Endothelial cell of umbilical vein (primary cell): ENCODE measurements around the gene NFKBIA. TPM values are rescaled to one million over a fixed set of nuclear protein-coding genes. Genes with fewer than 3 reads are reported as not detected.

Source experiments
- BruUV-seq: library from RNA; stranded (reverse); fragments of 400-500 nt; replicated peaks from 2 replicates; lab custom pipeline; 2021; lab: Mats Ljungman, UMichigan
- CTCF ChIA-PET: fragments of 300-600, 350-600 bp; sonication (Branson Sonifier 250); formaldehyde crosslinking; loops from one replicate; lab custom pipeline; 2021; ENCODE audit warnings: antibody characterized with exemption, inconsistent platforms; lab: Charles Lee
- POLR2A ChIA-PET: fragments of 300-600, 350-600 bp; sonication (Branson Sonifier 250); formaldehyde crosslinking; loops from one replicate; lab custom pipeline; 2021; ENCODE audit warnings: antibody characterized with exemption, inconsistent platforms; lab: Charles Lee
- DNase-seq: peaks from one replicate; pipeline ENCODE4 v3.0.0-alpha.2; 2011; ENCODE audit warnings: low read depth, low spot score
- FAIRE-seq: peaks from 2 replicates; lab custom pipeline; 2011; peaks lifted over from hg19 to GRCh38; lab: Jason Lieb, UNC
- H2AFZ ChIP-seq: 2 replicates; pipeline ENCODE4 v1.6.0; 2012; ENCODE audit warnings: low read depth, low read length, control low read depth, inconsistent platforms
- H3K27ac ChIP-seq: 2 replicates; pipeline ENCODE4 v1.5.1; 2011; ENCODE audit warnings: low read depth, mild to moderate bottlenecking, control low read depth, low read length, moderate library complexity; ENCODE audit not compliant: insufficient read depth
- H3K27me3 ChIP-seq, 2 experiments: 2 replicates each; pipeline versions ENCODE4 v1.6.0 to v1.6.1; 2011; ENCODE audit warnings: low read length in 2 of 2, mixed read lengths in 1 of 2; ENCODE audit not compliant: control insufficient read depth in 2 of 2, insufficient read depth in 2 of 2
- H3K36me3 ChIP-seq, 2 experiments: 2 replicates in 1 of 2; 3 replicates in 1 of 2; pipeline ENCODE4 v1.5.1; 2011; ENCODE audit warnings: low read length in 2 of 2, mild to moderate bottlenecking in 1 of 2, moderate library complexity in 1 of 2; ENCODE audit not compliant: control insufficient read depth in 2 of 2, insufficient read depth in 2 of 2; ENCODE audit errors: extremely low read depth in 1 of 2
- H3K4me1 ChIP-seq: 3 replicates; pipeline ENCODE4 v1.5.1; 2011; ENCODE audit warnings: mild to moderate bottlenecking, low read length; ENCODE audit not compliant: control insufficient read depth, insufficient read depth; ENCODE audit errors: extremely low read depth
- H3K4me2 ChIP-seq: 2 replicates; pipeline ENCODE4 v1.6.1; 2011; ENCODE audit warnings: low read length, control low read depth, mixed read lengths; ENCODE audit not compliant: insufficient read depth
- H3K4me3 ChIP-seq, 3 experiments: fragments of 200-600 bp in 1 of 3; sonication (generic), shearing (Covaris generic) in 1 of 3; replicated peaks in 1 of 3; 2 replicates each; pipeline ENCODE4 v1.5.1; 2011 to 2016; ENCODE audit warnings: control low read depth in 3 of 3, low read length in 3 of 3, mild to moderate bottlenecking in 2 of 3, inconsistent platforms in 1 of 3, low read depth in 1 of 3, moderate library complexity in 1 of 3; ENCODE audit not compliant: insufficient read depth in 1 of 3
- H3K79me2 ChIP-seq: 2 replicates; pipeline ENCODE4 v1.6.0; 2012; ENCODE audit warnings: low read length, inconsistent platforms; ENCODE audit not compliant: control insufficient read depth, insufficient read depth
- H3K9ac ChIP-seq: replicated peaks from 2 replicates; pipeline ENCODE3; 2011; ENCODE audit warnings: low read length, control low read depth; ENCODE audit not compliant: insufficient read depth; ENCODE audit errors: extremely low read depth
- H3K9me1 ChIP-seq: replicated peaks from 3 replicates; pipeline ENCODE4 v1.6.0; 2011; ENCODE audit warnings: mild to moderate bottlenecking, low read length; ENCODE audit not compliant: control insufficient read depth, insufficient read depth; ENCODE audit errors: extremely low read depth
- H3K9me3 ChIP-seq: replicated peaks from 2 replicates; pipeline ENCODE4 v1.5.1; 2012; ENCODE audit warnings: low read length, inconsistent platforms; ENCODE audit not compliant: control insufficient read depth, insufficient read depth
- H4K20me1 ChIP-seq: replicated peaks from 2 replicates; pipeline ENCODE3; 2011; ENCODE audit warnings: mild to moderate bottlenecking, low read length; ENCODE audit not compliant: control insufficient read depth, insufficient read depth; ENCODE audit errors: extremely low read depth
- FOS ChIP-seq: IDR thresholded peaks from 2 replicates; pipeline ENCODE4 v1.6.1; 2011; ENCODE audit warnings: mild to moderate bottlenecking, low read length, moderate library complexity, borderline replicate concordance; ENCODE audit not compliant: insufficient read depth
- GATA2 ChIP-seq: IDR thresholded peaks from 2 replicates; pipeline ENCODE4 v1.7.0; 2011; ENCODE audit warnings: low read depth, mild to moderate bottlenecking, moderate library complexity, mixed read lengths, low read length; ENCODE audit not compliant: insufficient read length, insufficient read depth
- JUN ChIP-seq: IDR thresholded peaks from 2 replicates; pipeline ENCODE4 v1.6.1; 2011; ENCODE audit warnings: borderline replicate concordance, low read depth; ENCODE audit not compliant: insufficient read length, insufficient read depth
- MAX ChIP-seq: IDR thresholded peaks from 2 replicates; pipeline ENCODE4 v1.6.1; 2011; ENCODE audit not compliant: insufficient read depth, insufficient read length
- POLR2AphosphoS5 ChIP-seq: IDR thresholded peaks from 2 replicates; pipeline ENCODE4 v1.6.1; 2012; ENCODE audit warnings: low read depth, mild to moderate bottlenecking, control low read depth, low read length, moderate library complexity; ENCODE audit not compliant: insufficient read depth
- dilution Hi-C: fragments of 300-500 bp; cut with MboI; formaldehyde crosslinking; loops from one replicate; pipeline ENCODE4 v1.15.0; 2019; ENCODE audit warnings: low sequenced_read_pairs; ENCODE audit not compliant: extremely low pct_ligation_motif_present
- intact Hi-C: fragments of 100-400 bp; cut with micrococcal nuclease; formaldehyde crosslinking; loops from one replicate; pipeline ENCODE4 v1.10.0; 2022
- polyA plus RNA-seq, 4 experiments: library from polyadenylated mRNA; depleted of rRNA in 3 of 4; stranded (reverse) in 3 of 4; unstranded in 1 of 4; fragments of >200 nt; gene quantifications; 2 replicates each; pipeline versions ENCODE4 v1.2.1 to v1.2.3, GENCODE V29; 2011 to 2012; ENCODE audit warnings: missing spikeins in 1 of 4
- total RNA-seq: library from RNA; stranded (reverse); gene quantifications from 2 replicates; pipeline ENCODE4 v1.2.3, GENCODE V29; 2021

NFKBIA gene
- total and polyA plus RNA-seq, 2 donors (not counting 3 experiments of a cell fraction or from before 2014, with no cell fraction given): 55.7 to 82.8 TPM

DNA sequence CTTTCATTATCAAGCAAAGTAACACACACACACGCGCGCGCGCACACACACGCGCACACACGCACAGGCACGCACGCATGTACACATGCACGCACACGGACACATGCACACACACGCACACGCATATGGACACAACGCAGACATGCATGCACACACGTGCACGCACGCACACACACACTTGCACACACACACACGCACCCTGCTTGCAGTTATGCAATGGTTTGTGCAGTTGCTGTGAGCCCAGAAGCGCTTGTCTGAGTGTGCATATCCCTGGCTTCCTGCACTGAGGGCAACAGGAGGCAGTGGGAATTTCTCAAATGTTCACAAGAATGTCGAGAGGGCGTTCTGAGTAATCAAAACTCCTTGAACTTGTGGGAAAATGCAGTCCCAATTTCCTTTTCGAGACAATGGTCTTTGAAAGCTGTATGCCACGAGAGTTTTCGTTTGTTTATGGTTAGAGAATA, 41.6 kb downstream of the NFKBIA start:
- H2AFZ ChIP-seq: peak overlapping the region; percentile 32
- TF ChIP-seq MAX (peak; percentile 30), GATA2 (no peak), JUN (peak; percentile 31)
- intact Hi-C loops (loop anchor here (2.0 kb wide), 1 partner anchor 26 kb away; no protein-coding TSS in a partner anchor), dilution Hi-C loops (no loop called here)
- H3K9ac ChIP-seq: no peak overlapping the region
- no peaks in the 10 kb centered on the region for H3K9me3 ChIP-seq
- H3K36me3 ChIP-seq: no peaks in the 10 kb centered on the region
- no peaks in the 10 kb centered on the region for H3K79me2 ChIP-seq
- peak overlapping the region; percentile 57 for H3K27ac ChIP-seq
- CTCF ChIA-PET: interaction anchor here (1.0 to 1.2 kb wide), 3 partner anchors 11 to 222 kb away, joined by 3 to 7 read pairs (median 3); no protein-coding TSS in a partner anchor
- no peak overlapping the region for H3K4me3 ChIP-seq
- FAIRE-seq (peak; percentile 92), DNase-seq (peak; percentile 93)
- no peaks in the 10 kb centered on the region for H4K20me1 ChIP-seq
- H3K4me1 ChIP-seq: peaks cover 25% of the 10 kb centered on the region
- H3K4me2 ChIP-seq: no peak overlapping the region
- no peaks in the 10 kb centered on the region for H3K27me3 ChIP-seq
- no TSS peak for BruUV-seq
- POLR2A ChIA-PET: interaction anchor here (1.6 kb wide), 1 partner anchor 21 kb away, joined by 5 read pairs; no protein-coding TSS in a partner anchor
- H3K9me1 ChIP-seq: no peaks in the 10 kb centered on the region

DNA sequence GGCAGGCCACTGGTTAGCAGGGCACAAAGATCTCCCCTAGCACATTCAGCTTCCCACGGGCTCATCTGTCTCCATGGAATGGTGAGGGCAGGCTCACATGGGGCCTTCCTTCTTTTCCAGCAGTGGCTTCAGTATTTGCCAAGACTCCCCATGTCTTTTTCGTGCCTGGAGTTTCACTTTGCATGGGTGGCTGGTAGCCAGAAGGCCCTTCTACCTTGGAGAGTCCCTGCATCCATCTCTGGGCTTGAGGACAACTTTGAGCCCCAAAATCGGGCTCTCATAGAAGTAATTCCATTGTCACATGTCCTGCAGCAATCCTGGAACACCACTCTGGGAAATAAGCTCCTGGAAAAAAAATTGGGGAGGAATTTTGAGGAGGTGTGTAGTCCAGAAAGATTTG, 42.1 kb downstream of the NFKBIA start:
- intact Hi-C loops (loop anchor here (2.0 kb wide), 1 partner anchor 26 kb away; no protein-coding TSS in a partner anchor), dilution Hi-C loops (no loop called here)
- no TSS peak for BruUV-seq
- Histone ChIP-seq H3K4me3 (no peak overlapping the region), H3K36me3 (no peaks in the 10 kb centered on the region), H3K4me1 (peaks cover 25% of the 10 kb centered on the region), H4K20me1 (no peaks in the 10 kb centered on the region), H3K4me2 (no peak overlapping the region), H3K9me1 (no peaks in the 10 kb centered on the region), H3K9me3 (no peaks in the 10 kb centered on the region), H3K27ac (no peak overlapping the region), H3K27me3 (no peaks in the 10 kb centered on the region), H3K79me2 (no peaks in the 10 kb centered on the region), H2AFZ (peak overlapping the region; percentile 18), H3K9ac (no peak overlapping the region)
- POLR2A ChIA-PET: no interaction called here
- peak; percentile 23 for DNase-seq
- CTCF ChIA-PET: interaction anchor here (1.2 kb wide), 1 partner anchor 21 kb away, joined by 7 read pairs; no protein-coding TSS in a partner anchor
- no peak for TF ChIP-seq FOS
- no peak for TF ChIP-seq POLR2AphosphoS5
- no peak for TF ChIP-seq JUN
- FAIRE-seq: no peak
